ENCODE measurements around the gene DUSP1.

- no peak for TF ChIP-seq EZH2 (IDR thresholded peaks at IDR 0.05; ENCODE audit: low read depth)
- peak; percentile 50; the same call in 1 of the 2 replicates for TF ChIP-seq CTCF (conservative IDR thresholded peaks at IDR 0.05)
Measured at GRCh38 chr5:172770675-172771438, at the start of gene DUSP1.
